Colonic mucosa (tissue), 4 donors: ENCODE results near the gene GABRA5. TPM values are rescaled to one million over a fixed set of nuclear protein-coding genes. Genes with fewer than 3 reads are reported as not detected.

Experiments
- DNase-seq: peaks from one replicate; pipeline ENCODE4 v3.0.0-alpha.2; 2020
- H3K27ac ChIP-seq: fragments of 200-600 bp; one replicate; pipeline ENCODE4 v1.8.0; 2021
- H3K27me3 ChIP-seq: fragments of 200-600 bp; one replicate; pipeline ENCODE4 v1.8.0; 2021
- H3K36me3 ChIP-seq: fragments of 200-600 bp; one replicate; pipeline ENCODE4 v1.8.0; 2021
- H3K4me1 ChIP-seq: fragments of 200-600 bp; one replicate; pipeline ENCODE4 v1.8.0; 2021; ENCODE audit warnings: mild to moderate bottlenecking
- H3K4me3 ChIP-seq: fragments of 200-600 bp; one replicate; pipeline ENCODE4 v1.8.0; 2021
- H3K9ac ChIP-seq, 2 donors: one replicate each; pipeline ENCODE4 v1.7.0; 2013; ENCODE audit warnings: control low read depth in 2 of 2, low read depth in 2 of 2, low read length in 2 of 2
- H3K9me3 ChIP-seq: fragments of 200-600 bp; one replicate; pipeline ENCODE4 v1.8.0; 2021
- intact Hi-C: fragments of 100-400 bp; cut with DNase I; formaldehyde crosslinking; loops from one replicate; pipeline ENCODE4 v1.14.1; 2022
- total RNA-seq, 2 donors: library from RNA; stranded (reverse); fragmentation: NEBNext Ultra II Directional in 1 of 2; extraction: Animal tissue kit (Norgen Biotek cat#: 25700) in 1 of 2; gene quantifications; one replicate each; pipeline ENCODE4 v1.2.1, GENCODE V29; 2021
- TF ChIP-seq, protein P1 (sequence below): fragments of 200-600 bp; IDR thresholded peaks from one replicate; pipeline ENCODE4 v1.8.0; 2022; ENCODE audit warnings: antibody characterized with exemption, mild to moderate bottlenecking
- donor health status: healthy.
- donor health status: DM: no; HTN: no; CAD: no.
- donor health status: DM: no; HTN: no; CAD: no.

The GABRA5 gene
- total RNA-seq, 2 donors from 2014 or later, result not detected

DNA sequence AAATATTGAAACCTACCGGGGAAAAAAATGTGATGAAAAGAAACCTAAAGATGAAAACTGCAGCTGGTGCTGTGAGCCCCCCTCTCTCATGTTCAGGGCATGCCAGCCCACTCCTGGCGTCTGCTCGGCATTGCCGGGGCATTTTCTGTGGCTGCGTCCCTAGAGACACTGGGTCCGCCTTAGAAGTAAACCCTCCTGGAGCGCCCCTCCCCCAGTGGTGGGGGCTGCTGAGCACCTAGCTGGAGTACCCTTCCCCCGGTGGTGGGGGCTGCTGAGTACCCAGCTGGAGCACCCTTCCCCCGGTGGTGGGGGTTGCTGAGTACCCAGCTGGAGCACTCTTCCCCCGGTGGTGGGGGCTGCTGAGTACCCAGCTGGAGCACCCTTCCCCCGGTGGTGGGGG, 24.5 kb upstream of the GABRA5 start:
- DNase-seq, result no peak
- H3K27me3 ChIP-seq, result no peaks in the 10 kb centered on the region
- TF ChIP-seq, protein P1, sequence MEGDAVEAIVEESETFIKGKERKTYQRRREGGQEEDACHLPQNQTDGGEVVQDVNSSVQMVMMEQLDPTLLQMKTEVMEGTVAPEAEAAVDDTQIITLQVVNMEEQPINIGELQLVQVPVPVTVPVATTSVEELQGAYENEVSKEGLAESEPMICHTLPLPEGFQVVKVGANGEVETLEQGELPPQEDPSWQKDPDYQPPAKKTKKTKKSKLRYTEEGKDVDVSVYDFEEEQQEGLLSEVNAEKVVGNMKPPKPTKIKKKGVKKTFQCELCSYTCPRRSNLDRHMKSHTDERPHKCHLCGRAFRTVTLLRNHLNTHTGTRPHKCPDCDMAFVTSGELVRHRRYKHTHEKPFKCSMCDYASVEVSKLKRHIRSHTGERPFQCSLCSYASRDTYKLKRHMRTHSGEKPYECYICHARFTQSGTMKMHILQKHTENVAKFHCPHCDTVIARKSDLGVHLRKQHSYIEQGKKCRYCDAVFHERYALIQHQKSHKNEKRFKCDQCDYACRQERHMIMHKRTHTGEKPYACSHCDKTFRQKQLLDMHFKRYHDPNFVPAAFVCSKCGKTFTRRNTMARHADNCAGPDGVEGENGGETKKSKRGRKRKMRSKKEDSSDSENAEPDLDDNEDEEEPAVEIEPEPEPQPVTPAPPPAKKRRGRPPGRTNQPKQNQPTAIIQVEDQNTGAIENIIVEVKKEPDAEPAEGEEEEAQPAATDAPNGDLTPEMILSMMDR, result no peak
- no peak overlapping the region for H3K9ac ChIP-seq
- H3K36me3 ChIP-seq, result no peaks in the 10 kb centered on the region
- intact Hi-C loops, result no loop called here
- no peaks in the 10 kb centered on the region for H3K9me3 ChIP-seq
- no peak overlapping the region for H3K27ac ChIP-seq
- H3K4me1 ChIP-seq, result no peaks in the 10 kb centered on the region
- no peak overlapping the region for H3K4me3 ChIP-seq

- Histone ChIP-seq H3K9me3 (no peaks in the 10 kb centered on the region), H3K4me1 (no peaks in the 10 kb centered on the region), H3K9ac (no peak overlapping the region), H3K27ac (no peak overlapping the region), H3K4me3 (no peak overlapping the region), H3K27me3 (no peaks in the 10 kb centered on the region), H3K36me3 (no peaks in the 10 kb centered on the region)
- no peak for DNase-seq
- intact Hi-C loops, result no loop called here
- TF ChIP-seq, protein P1, result no peak
Observed at GRCh38 chr15:26844901-26845300, 22.0 kb upstream of the GABRA5 start.

- Histone ChIP-seq H3K27me3 (no peaks in the 10 kb centered on the region), H3K36me3 (no peaks in the 10 kb centered on the region), H3K4me3 (no peak overlapping the region), H3K27ac (no peak overlapping the region), H3K9ac (no peak overlapping the region), H3K4me1 (no peaks in the 10 kb centered on the region), H3K9me3 (no peaks in the 10 kb centered on the region)
- TF ChIP-seq, protein P1, result no peak
- DNase-seq, result no peak
- intact Hi-C loops, result no loop called here
Observed at GRCh38 chr15:26848498-26848897, 18.4 kb upstream of the GABRA5 start.

DNA sequence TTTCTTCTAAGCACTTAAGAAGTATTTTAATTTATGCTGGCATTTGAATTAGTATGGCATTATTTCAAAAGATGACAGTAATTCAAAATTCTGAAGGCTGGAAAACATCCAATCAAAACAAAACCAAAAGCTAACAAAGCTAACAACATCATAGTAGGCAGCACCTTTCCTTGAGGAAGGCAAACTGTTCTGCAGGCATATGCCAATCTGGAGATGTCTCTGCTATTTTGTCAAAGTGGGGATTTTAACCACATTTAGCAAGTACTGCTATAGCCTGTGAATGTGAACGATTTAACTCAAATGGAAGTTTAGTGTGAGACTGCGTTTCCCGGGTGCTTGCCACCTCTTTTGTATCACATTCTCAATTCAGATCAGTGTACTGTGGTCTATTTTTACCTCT, 16.7 kb upstream of the GABRA5 start:
- TF ChIP-seq, protein P1, result no peak
- Histone ChIP-seq H3K27me3 (no peaks in the 10 kb centered on the region), H3K9me3 (no peaks in the 10 kb centered on the region), H3K36me3 (no peaks in the 10 kb centered on the region), H3K27ac (no peak overlapping the region), H3K4me3 (no peak overlapping the region), H3K9ac (no peak overlapping the region), H3K4me1 (no peaks in the 10 kb centered on the region)
- intact Hi-C loops, result no loop called here
- DNase-seq, result no peak

DNA sequence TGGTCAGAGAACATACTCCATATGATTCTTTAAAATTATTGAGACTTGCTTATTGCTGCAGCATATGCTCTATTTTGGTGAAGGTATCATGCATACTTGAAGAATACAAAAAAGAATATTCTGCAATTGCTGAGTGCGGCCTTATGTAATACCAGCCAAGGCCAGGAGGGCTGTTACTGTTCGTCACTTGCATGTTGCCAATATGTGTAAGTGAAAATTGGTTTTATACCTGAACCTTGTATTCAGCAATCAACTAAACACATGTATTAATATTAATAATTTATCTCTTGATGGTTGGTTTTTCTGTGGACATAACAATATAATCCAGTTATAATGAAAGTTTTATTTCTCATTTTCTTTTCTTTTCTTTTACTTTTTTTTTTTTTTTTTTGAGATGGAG, 13.9 kb upstream of the GABRA5 start:
- Histone ChIP-seq H3K4me3 (no peak overlapping the region), H3K27me3 (no peaks in the 10 kb centered on the region), H3K9ac (no peak overlapping the region), H3K36me3 (no peaks in the 10 kb centered on the region), H3K4me1 (no peaks in the 10 kb centered on the region), H3K27ac (no peak overlapping the region), H3K9me3 (no peaks in the 10 kb centered on the region)
- intact Hi-C loops, result no loop called here
- TF ChIP-seq, protein P1, result no peak
- DNase-seq, result no peak

- TF ChIP-seq, protein P1, result no peak
Observed at GRCh38 chr15:26854435-26854834, 12.4 kb upstream of the GABRA5 start.

More at GRCh38 chr15:26854435-26854834, 12.4 kb upstream of the GABRA5 start:
- Histone ChIP-seq H3K9me3 (no peaks in the 10 kb centered on the region), H3K4me1 (no peaks in the 10 kb centered on the region), H3K9ac (no peak overlapping the region), H3K27me3 (no peaks in the 10 kb centered on the region), H3K36me3 (no peaks in the 10 kb centered on the region), H3K27ac (no peak overlapping the region), H3K4me3 (no peak overlapping the region)
- intact Hi-C loops, result no loop called here
- no peak for DNase-seq
